VCaP (cell line): ENCODE data around the gene PRKD1.
A peak's percentile ranks its signal among the peaks of the same experiment; 100 is the strongest.
"Not testable (repeated sequence)": the region's sequence is repeated elsewhere in the genome, so short reads cannot be mapped to it uniquely, and the experiment has no call there.

Experiments used
- H3K27ac ChIP-seq: fragments of 450-650 bp; 2 replicates; pipeline ENCODE4 v1.5.1; 2017
- TF ChIP-seq, protein P1 (sequence below): fragments of 450-650 bp; conservative IDR thresholded peaks from 2 replicates; pipeline ENCODE4 v1.5.1; 2017; ENCODE audit warnings: mild to moderate bottlenecking, moderate library complexity

PRKD1 gene

DNA sequence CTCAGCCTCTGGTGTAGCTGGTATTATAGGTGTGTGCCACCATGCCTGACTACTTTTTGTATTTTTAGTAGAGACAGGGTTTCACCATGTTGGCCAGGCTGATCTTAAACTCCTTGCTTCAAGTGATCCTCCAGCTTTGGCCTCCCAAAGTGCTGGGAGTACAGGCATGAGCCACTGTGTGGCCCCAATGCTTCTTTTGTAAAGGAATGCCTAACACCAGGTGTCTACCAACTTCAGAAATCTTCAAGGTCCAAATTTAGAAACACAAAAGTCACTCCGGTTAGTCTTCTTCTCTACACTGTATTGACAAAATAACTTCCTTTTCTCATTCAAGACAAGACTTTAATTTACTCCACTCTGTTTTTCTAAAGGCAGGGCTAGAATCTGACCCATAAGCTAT is 188.7 kb downstream of the PRKD1 start:
- H3K27ac ChIP-seq, result no peak overlapping the region; the same call in 1 of the 2 replicates
- TF ChIP-seq, protein P1, sequence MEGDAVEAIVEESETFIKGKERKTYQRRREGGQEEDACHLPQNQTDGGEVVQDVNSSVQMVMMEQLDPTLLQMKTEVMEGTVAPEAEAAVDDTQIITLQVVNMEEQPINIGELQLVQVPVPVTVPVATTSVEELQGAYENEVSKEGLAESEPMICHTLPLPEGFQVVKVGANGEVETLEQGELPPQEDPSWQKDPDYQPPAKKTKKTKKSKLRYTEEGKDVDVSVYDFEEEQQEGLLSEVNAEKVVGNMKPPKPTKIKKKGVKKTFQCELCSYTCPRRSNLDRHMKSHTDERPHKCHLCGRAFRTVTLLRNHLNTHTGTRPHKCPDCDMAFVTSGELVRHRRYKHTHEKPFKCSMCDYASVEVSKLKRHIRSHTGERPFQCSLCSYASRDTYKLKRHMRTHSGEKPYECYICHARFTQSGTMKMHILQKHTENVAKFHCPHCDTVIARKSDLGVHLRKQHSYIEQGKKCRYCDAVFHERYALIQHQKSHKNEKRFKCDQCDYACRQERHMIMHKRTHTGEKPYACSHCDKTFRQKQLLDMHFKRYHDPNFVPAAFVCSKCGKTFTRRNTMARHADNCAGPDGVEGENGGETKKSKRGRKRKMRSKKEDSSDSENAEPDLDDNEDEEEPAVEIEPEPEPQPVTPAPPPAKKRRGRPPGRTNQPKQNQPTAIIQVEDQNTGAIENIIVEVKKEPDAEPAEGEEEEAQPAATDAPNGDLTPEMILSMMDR, result no peak

DNA sequence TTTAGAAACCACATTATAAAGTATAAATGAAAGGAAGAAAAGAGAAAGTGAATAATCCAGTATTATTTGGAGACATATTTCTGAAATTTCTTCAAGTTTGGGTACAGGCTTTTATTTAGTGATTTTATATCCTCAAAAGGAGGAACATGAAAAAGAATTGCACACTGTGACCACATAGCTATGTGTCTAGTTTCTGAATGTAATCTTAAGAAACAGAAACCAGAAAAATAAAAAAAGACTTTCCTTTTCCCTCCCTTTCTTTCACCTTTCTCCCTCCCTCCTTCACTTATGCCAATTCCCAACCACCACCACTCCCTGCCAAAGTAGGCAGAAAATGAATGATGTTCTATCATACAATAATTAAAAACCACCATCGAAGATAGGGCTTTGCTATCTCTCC is 189.6 kb downstream of the PRKD1 start:
- H3K27ac ChIP-seq, result no peak overlapping the region; the same call in 1 of the 2 replicates
- TF ChIP-seq, protein P1, result no peak

DNA sequence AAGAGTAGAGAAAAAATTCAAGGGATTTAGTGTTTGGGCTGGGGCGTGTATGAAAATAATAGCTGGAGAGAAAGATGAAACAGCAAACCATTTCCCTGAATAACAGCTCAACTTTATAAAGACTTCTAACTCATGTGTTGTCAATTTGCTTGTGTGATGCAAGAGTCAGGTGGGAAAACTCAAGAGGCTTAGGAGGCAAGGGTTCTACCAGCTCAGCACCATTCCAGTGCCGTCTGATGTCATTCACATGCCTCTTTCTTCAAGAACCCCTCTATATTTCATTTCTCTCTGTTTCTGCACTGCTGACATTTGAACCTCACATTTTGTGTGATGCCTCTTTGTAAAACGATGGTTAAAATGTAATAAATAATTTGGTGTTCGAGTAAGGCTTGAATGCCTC is 192.2 kb downstream of the PRKD1 start:
- TF ChIP-seq, protein P1, result no peak
- peak overlapping the region; percentile 86 for H3K27ac ChIP-seq

DNA sequence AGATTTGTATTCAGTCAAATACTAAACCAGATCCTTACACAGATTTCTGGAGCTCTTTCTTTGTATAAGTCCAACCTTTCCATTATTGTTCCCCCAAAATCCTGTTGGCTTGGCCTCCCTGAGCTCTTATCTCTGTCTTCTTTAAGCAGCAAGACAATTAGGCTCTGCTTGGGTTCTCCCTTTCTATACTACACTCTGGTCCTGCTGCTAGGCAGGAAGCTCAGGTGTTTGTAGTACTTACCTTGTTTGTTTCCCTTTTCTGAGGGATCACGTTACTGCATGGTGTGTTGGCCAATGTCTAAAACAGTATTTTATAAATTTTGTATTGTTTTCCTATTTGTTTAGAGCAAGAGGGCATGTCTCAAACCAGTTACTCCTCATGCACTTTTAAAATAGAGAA is 192.9 kb downstream of the PRKD1 start:
- H3K27ac ChIP-seq, result peak overlapping the region; percentile 86
- TF ChIP-seq, protein P1, result no peak

DNA sequence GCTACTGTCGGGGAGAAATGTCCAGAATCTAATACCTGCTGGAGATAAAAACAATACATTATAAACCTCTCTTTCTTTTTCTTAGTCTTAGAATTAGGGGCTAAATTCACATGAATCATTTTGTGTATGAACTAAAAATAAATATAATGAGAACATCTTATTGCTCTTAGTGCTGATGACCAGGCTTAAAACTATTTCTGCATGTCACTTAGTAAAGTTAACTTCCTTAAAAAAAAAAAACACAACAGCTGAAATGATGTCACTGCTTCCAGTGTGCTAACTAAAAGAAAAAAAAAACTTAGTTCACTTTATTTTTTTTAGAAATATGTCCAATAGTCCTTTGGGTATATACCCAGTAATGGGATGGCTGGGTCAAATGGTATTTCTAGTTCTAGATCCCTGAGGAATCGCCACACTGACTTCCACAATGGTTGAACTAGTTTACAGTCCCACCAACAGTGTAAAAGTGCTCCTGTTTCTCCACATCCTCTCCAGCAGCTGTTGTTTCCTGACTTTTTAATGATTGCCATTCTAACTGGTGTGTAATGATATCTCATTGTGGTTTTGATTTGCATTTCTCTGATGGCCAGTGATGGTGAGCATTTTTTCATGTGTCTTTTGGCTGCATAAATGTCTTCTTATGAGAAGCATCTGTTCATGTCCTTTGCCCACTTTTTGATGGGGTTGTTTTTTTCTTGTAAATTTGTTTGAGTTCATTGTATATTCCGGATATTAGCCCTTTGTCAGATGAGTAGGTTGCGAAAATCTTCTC is 200.9 kb downstream of the PRKD1 start:
- H3K27ac ChIP-seq, result not testable (repeated sequence)

DNA sequence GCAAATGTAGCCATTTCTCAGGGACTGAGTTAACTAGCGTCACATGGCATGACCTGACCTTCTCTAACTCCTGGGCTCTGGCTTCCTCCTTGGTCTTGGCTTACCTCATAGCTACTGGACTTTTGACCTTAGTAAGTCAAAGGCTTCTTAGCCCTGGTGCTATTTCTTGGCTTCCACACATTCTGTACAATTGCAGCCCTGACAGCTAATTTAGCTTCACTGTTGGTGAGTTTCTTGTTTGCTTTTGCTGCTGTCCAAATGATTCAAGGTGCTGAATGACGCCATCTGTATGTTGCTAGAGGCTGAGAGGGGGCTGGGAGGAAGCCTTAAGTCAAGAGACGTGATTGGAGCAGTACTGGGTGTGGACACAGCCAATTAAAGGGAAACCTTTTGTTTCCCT is 202.7 kb downstream of the PRKD1 start:
- H3K27ac ChIP-seq, result peak overlapping the region; percentile 29
- TF ChIP-seq, protein P1, result no peak

DNA sequence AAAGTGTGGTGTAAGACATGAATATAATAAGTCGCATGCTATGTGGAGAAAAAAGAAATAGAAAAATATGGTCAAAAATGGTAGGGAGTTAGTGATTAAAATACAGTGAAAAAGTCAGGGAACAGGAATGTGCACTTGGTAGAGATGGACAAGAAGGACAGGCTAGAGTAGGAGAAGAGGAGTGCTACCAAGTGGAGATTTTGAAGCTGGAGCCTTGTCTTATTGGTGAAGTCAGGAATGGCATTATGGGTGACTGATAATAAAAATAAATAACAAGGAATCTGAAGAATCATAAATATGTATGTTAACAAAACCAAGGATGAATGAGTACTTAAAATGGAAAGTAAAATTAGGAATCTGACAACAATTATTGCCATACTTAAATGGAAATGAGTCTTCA is 204.8 kb downstream of the PRKD1 start:
- TF ChIP-seq, protein P1, result no peak
- H3K27ac ChIP-seq, result no peak overlapping the region

DNA sequence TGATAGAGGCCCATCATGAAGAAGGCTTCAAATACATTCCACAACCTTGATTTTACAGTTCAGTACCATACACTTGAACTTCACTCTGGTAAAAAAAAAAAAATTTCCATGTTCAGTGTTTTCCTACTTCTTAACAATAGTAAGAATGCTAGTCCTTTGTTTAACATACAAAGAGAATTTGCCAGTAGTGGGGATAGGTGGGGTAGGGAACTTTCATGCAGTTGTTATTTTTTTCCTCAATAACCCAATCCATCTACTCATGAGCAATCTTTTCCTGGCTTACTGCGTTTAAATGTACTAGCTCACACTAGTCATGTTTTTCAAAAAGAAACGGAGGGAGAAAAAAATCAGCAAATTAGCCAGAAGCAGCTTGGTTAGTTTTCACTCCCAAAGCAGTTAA is 206.1 kb downstream of the PRKD1 start:
- H3K27ac ChIP-seq, result no peak overlapping the region
- TF ChIP-seq, protein P1, result no peak
